ENCODE results near the gene SLC6A1.

The SLC6A1 gene

DNA sequence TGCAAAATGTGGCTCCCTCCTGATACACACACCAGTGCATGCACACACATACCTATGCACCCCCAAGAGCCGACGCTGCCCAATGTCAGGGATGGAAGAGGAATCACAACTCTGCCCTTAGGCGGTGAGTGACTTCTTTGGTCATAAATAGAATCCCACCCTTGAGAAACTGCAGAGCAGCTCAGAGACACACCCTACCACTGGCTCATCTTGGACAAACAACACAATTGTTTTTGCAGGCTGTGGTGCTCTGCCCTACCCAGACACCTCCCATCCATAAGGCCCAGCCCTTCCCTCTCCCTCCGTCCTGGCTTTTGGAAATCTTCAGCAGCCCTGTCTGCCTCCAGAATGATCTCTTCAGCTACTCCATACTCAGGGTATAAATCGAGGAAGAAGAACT is 87.9 kb downstream of the SLC6A1 start:
- DNase-seq (ENCODE audit: low read depth): no peak

DNA sequence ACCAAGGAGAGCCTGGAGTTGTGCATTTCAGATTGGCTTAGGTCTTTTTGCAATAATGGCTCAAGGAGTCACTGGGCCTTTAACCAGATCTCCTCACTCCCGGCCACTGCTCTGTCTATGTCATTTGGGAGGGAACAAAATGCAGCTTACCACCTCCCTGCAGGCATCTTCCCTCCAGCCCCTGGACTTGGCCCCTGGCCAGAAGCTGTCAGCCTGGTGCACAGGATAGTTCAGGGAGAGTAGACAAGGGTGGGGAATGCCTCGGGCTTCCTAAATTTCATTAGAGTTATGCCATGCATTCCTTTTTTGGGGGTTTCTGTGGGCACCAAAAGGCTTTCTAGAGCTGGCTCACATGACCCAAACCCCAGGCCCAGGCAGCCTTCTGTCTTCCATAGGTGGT is 91.5 kb downstream of the SLC6A1 start:
- H3K4me3 ChIP-seq (ENCODE audit: low read depth, low read length): no peak overlapping the region
- DNase-seq (ENCODE audit: low read depth): no peak

More for the DNA sequence above, 87.9 kb downstream of the SLC6A1 start:
- no peak overlapping the region for H3K4me3 ChIP-seq (ENCODE audit: low read depth, low read length)

DNA sequence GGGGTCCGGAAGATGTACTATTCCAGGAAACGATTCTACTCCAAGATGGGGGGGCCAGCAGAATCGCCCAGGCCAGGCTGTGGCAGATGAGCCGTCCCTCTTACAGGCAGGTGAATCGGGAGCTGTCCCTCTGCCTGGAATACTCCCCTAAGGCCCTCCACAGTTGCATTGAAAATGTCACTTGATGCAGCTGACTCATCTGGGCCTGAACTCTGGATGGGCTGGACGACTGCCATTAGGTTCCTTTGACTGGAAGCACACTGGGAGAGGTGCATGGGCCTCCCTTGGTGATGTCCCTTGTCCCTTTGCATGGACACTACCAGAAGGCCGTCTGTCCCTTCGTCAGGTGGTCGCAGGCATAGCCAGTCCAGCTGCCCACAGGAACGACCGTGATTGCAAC is 92.1 kb downstream of the SLC6A1 start:
- no peak overlapping the region for H3K4me3 ChIP-seq (ENCODE audit: low read depth, low read length)
- no peak for DNase-seq (ENCODE audit: low read depth)

DNA sequence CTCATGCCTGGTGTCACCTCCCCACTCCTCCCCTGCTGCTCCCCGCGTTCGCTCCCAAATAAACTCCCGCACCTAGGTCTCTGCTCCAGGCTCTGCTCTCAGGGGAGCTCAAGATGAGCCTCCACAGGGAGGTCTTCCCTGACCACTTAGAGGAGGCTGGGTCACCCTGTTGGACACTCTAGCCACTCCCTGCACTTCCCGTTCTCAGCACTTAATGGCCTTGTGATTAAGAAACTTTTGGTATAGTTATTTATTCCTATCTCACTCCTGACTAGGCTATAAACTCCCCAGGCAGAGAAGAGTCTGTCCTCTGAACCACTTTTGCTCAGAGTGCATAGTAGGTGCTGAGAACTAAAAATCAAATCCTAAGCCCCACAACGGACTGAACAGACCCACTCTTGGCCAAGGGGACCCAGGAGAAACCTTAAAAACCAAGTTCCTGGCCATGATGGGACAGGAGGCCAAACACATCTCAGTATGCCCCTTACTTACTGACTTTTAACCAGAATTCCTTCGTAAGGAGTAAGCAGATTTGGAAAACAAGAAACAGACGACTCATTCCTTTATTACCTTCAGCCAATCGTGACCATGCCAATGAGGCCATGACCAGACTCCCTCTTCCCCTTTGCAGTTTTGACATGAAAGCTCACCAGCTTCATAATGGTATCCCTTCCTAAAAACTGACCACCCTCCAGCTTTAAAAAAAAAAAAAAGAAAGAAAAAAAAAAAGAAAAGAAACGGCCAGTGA is 92.7 kb downstream of the SLC6A1 start:
- no peak for DNase-seq (ENCODE audit: low read depth)
- no peak overlapping the region for H3K4me3 ChIP-seq (ENCODE audit: low read depth, low read length)

DNA sequence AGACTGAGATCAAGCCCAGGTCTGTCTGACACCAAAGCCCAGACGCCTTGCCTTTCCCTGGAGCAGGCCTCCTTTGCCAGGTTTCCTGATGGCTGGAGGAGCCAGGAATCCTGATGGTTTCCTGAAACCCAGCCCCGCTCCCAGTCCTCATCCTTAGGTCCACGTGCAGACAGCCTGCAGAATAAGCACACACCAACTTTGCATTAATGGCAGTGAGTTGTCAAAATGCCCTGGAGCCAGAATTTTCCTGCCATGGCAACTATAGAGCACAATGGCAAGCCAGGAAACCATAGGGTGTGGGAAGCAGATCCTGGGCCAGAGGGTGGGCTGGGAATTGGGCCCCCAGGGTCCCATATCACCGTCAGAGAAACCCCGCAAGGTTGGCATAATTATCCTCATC is 94.3 kb downstream of the SLC6A1 start:
- H3K4me3 ChIP-seq (ENCODE audit: low read depth, low read length): no peak overlapping the region

DNA sequence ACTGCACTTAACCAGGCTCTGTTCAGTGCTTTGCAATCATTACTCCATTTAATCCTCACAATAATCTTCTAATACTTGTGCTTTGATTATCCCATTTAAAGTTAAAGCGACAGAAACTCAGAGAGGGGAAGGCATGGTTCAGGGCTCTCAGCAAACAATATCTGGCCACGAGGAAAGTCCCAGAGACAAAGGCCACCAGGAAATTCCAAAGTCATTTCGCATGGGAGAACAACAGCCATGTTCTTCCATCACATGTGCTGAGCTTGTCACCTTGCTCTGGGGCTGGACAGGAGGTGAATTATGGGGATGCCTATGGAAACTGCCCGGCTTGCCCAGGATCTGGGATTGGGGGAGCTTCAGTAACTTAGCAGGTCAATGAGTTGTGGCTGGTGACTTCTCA is 95.5 kb downstream of the SLC6A1 start:
- no peak for DNase-seq (ENCODE audit: low read depth)
- no peak overlapping the region for H3K4me3 ChIP-seq (ENCODE audit: low read depth, low read length)

More for the DNA sequence above, 94.3 kb downstream of the SLC6A1 start:
- DNase-seq (ENCODE audit: low read depth): no peak

DNA sequence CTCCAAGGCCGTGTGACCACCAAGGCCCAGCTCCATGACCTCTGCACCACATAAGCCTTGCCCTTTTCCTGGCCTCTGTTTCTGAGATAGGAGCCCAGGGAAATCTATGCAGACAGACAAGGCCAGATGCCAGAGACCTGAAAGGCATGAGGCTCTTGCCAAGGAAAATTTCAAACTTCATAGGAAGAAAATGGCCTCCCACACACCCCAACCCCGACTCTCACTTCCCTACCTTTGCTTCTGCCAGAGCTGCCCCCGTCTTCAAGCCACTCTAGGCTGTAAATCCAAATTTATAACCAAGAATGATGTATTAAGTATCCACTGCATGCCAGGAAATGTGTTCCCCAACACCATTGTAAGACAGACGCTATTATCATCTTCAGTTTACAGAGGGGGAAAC is 96.3 kb downstream of the SLC6A1 start:
- DNase-seq (ENCODE audit: low read depth): no peak
- H3K4me3 ChIP-seq (ENCODE audit: low read depth, low read length): no peak overlapping the region
